Bronchus fibroblast of lung (primary cell): ENCODE results near the gene CPNE5. TPM values are rescaled to one million over a fixed set of nuclear protein-coding genes. Genes with fewer than 3 reads are reported as not detected.

ENCODE experiments used
- total RNA-seq: library from RNA; depleted of rRNA; stranded (reverse); fragments of >200 nt; gene quantifications from 2 replicates; pipeline ENCODE4 v1.2.3, GENCODE V29; 2015

CPNE5 gene
- not detected in 2 replicates for total RNA-seq

DNA sequence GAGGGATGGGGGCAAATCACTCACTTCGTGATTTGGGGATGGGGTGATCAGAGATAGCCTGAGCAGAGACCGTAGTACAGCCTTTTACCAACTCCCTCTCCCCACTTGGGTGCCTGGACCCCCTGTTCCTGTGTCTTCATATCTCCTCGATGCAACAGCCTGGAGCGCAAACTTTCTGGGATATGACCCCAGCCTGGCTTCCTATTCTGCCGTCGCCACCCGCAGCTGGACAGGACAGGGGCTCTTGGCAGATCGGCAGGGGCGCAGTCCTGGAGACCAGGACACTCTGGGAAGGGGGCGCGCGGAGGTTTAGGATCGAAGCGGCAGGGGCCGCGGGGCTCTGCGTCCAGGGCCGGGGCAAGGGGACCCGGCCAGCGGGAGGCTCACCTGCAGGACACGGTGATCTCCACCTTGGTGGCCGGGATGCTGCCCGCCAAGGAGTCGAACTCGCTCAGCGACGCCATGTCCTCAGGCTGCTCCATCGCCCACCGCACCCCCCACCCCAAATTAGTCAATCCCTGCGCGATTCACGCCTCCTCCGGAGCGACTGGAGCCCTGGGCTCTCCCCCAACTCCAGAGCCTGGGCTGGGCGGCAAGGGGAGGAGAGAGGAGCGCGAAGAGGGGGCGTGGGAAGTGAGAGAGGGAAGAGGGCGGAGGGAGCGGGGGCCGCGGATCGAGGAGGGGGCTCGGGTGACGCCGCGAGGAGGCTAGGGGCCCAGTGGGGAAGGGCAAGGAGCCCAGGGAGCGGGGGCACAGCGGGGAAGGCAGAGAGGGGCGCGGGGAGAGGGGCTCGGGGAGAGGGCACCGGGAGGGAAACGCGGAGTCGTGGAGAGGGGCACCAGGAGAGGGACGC lies at the start of gene CPNE5:
CPNE5 (minus strand) TSS at position 549 of the 853 bp plus-strand sequence; CDS start at position 482, 67 bp downstream.

DNA sequence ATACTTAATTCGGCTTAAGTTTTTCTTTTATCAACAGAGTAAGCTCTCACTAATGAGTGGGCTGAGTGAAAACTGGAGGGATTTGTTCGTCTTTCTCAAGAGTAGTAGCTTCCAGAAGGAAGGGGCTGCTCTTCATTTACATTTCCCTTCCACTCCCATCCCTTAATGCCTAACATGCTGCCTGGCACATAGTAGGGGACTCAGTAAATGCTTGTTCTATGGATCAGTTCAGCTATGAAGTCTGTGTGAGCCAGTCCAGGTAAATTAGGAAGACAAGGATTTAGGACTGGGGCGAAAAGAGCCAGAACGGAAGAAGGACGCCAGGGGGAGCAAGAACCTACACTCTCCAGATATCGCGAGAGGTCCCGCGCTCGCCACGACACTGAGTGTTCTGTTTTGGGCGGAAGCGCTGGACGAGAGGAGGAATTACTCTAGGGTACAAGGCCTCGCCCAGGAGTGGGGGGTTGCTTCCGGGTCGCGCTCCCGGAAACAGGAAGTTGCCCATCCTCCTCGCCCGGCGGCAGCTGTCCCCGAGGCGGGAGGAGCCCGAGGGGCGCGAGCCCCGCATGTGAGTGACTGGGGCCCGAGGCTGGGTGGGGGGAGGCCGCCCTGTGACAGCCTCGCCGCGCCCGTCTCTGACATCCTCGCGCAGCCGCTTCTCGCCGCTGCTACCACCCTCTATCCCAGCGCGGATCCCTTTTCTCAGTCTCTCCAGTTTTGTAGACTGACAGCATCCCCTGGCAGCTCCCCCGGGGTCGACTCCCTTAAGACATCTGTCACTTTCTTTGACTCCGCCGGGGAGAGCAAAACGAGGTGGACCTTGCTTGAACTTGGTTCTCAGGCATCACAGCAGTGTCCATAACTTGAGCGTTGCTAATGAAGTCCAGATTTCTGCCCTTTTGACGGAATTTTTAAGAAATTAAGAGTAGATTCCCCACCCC lies 46.5 kb upstream of the CPNE5 start, which contains the start of gene C6orf89:
C6orf89 (plus strand) TSS at position 492 of the 941 bp plus-strand sequence. CDS start 13,493 bp downstream, outside the sequence.

DNA sequence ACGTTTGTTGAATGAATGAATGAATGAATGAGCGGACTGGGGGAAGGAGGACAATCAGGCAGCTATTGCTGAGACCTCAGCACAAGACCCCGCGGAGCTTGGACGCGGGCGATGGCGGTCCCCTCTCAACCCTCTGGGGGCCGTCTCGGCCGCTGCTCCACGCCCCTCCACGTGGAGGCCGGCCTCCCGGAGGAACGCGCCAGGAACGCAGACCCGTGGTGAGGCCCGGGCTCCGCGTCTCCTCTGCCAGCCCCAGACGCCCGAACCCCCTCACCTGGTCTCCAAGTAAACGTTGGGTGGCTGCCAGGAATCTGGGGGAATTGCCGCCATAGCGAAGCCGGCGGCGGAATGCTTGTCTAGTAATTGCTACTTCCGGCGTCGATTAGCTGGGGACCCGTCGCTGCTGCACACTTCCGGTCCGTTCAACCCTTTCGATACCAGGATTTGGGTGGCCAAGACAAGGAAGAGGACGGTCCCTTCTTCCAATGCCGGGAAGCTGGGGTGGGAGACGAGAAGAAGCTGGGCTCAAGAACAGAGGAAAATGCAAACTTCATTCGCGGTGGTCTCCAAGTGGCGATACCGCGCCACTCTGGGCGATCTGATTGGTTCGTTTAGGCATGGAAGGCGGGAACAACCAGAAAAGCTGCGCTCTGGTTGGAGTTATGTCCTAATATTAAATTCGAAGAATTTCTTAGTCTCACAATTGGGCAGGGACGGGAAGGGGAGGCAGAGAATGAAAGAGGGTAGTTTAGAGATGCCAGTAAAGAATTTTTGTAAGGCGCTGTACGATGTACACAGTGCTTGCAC lies 35.4 kb upstream of the CPNE5 start, which contains the start of gene PPIL1:
PPIL1 (minus strand) TSS at position 361 of the 807 bp plus-strand sequence; CDS start at position 330, 31 bp downstream.

DNA sequence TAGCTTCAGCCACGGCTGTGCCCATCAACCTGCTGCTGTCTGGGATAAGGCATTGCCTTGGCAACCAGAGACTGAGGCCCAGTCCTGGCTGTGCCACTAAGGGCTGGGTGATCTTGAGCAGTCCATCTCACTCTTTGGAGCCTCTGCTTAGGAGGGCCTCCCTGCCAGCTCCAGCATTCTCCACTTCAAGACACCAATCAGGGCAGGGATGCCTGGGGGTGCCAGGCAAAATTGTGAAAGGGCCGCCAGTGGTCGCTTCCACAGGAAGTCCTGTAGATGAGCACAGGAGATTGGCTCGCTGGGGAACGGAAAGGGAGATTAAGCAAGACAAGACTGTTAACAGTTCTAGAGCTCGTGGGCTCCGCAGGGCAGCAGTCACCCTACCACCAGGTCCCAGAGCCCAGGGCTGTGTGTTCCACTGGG lies 141.8 kb downstream of the CPNE5 start, which contains the start of gene RAB44:
RAB44 (plus strand) TSS at position 346 of the 423 bp plus-strand sequence. CDS start 6,410 bp downstream, outside the sequence.

Other genes starting within 250 kb of the CPNE5 start
- gene SRSF3, start 245.1 kb downstream of the CPNE5 start, total RNA-seq, result 112 and 130 TPM in 2 replicates
- 267 and 277 TPM in 2 replicates for gene CDKN1A, start 160.7 kb downstream of the CPNE5 start, total RNA-seq
- gene RAB44, start 141.6 kb downstream of the CPNE5 start, total RNA-seq, result under 0.01 TPM in 1 of 2 replicates, not detected in the other
- gene PPIL1, start 35.4 kb upstream of the CPNE5 start, total RNA-seq, result 35.5 and 37.9 TPM in 2 replicates
- gene C6orf89, start 46.5 kb upstream of the CPNE5 start, total RNA-seq, result 25.7 and 28.4 TPM in 2 replicates
- not detected in 2 replicates for gene PI16, start 115.3 kb upstream of the CPNE5 start, total RNA-seq
- 255 and 261 TPM in 2 replicates for gene MTCH1, start 146.8 kb upstream of the CPNE5 start, total RNA-seq
- gene FGD2, start 166.2 kb upstream of the CPNE5 start, total RNA-seq, result not detected in 2 replicates